K562 (cell line): ENCODE measurements around the gene EHMT2. TPM values are rescaled to one million over a fixed set of nuclear protein-coding genes. Genes with fewer than 3 reads are reported as not detected.

Experiments used
- ATAC-seq: fragments of 200-7000 bp; cut with Tn5 transposase; 3 replicates; pipeline ENCODE4 v1.9.1; 2020; ENCODE audit warnings: moderate library complexity
- BruUV-seq: library from RNA; stranded (reverse); fragments of 400-500 nt; replicated peaks from 2 replicates; lab custom pipeline; 2021; lab: Mats Ljungman, UMichigan
- CTCF ChIA-PET: fragments of 300-600 bp; formaldehyde crosslinking; extraction: SDS; loops from one replicate; lab custom pipeline; 2021; ENCODE audit warnings: low intra/inter-chr PET ratio; lab: Yijun Ruan, JAX
- POLR2A ChIA-PET: fragments of 300-600, 350-650 bp; sonication (Branson Sonifier 250); formaldehyde crosslinking; extraction: SDS; loops from one replicate; lab custom pipeline; 2021; ENCODE audit warnings: antibody characterized with exemption, inconsistent platforms; lab: Yijun Ruan, JAX
- DNase-seq, 4 experiments: peaks; one replicate each; pipeline versions ENCODE4 v3.0.0 to v3.0.0-alpha.2; 2011 to 2018; ENCODE audit warnings: low spot score in 3 of 4, mixed read lengths in 3 of 4; ENCODE audit errors: extremely low read depth in 1 of 4
- FAIRE-seq: peaks from 2 replicates; lab custom pipeline; 2011; peaks lifted over from hg19 to GRCh38; lab: Jason Lieb, UNC
- H2AFZ ChIP-seq: 2 replicates; pipeline ENCODE4 v1.6.0; 2011; ENCODE audit warnings: low read depth, low read length, control low read depth, inconsistent platforms
- H3K27ac ChIP-seq: fragments of 200-600 bp; 3 replicates; pipeline ENCODE4 v1.8.0; 2011; ENCODE audit warnings: low read depth, mild to moderate bottlenecking, control low read depth, inconsistent platforms, low read length, moderate library complexity, mixed read lengths; ENCODE audit errors: extremely low read depth
- H3K27me3 ChIP-seq, 2 experiments: fragments of 300-600 bp in 1 of 2; 2 replicates in 1 of 2; 3 replicates in 1 of 2; pipeline versions ENCODE4 v1.6.0 to v1.8.0; 2011; ENCODE audit warnings: inconsistent platforms in 2 of 2, low read length in 2 of 2, mild to moderate bottlenecking in 1 of 2, mixed read lengths in 1 of 2, moderate library complexity in 1 of 2; ENCODE audit not compliant: control insufficient read depth in 2 of 2, insufficient read depth in 2 of 2
- H3K36me3 ChIP-seq: fragments of 300-600 bp; 3 replicates; pipeline ENCODE4 v1.8.0; 2011; ENCODE audit warnings: mild to moderate bottlenecking, low read length, inconsistent platforms; ENCODE audit not compliant: control insufficient read depth, insufficient read depth
- H3K4me1 ChIP-seq, 2 experiments: fragments of 200-600 bp in 1 of 2; replicated peaks in 1 of 2; 2 replicates in 1 of 2; 3 replicates in 1 of 2; pipeline versions ENCODE4 v1.5.1 to v1.8.0; 2011; ENCODE audit warnings: inconsistent platforms in 2 of 2, low read length in 2 of 2, mild to moderate bottlenecking in 1 of 2, mixed read lengths in 1 of 2, moderate library complexity in 1 of 2; ENCODE audit not compliant: control insufficient read depth in 2 of 2, insufficient read depth in 2 of 2
- H3K4me2 ChIP-seq: 2 replicates; pipeline ENCODE4 v1.6.1; 2011; ENCODE audit warnings: low read length, control low read depth, inconsistent platforms, mixed read lengths; ENCODE audit not compliant: insufficient read depth
- H3K4me3 ChIP-seq: fragments of 200-600 bp; sonication (generic), shearing (Covaris generic); 2 replicates; pipeline ENCODE4 v1.5.1; 2016; ENCODE audit warnings: control low read depth, inconsistent platforms
- H3K79me2 ChIP-seq: fragments of 200-600 bp; 3 replicates; pipeline ENCODE4 v1.8.0; 2011; ENCODE audit warnings: low read length, inconsistent platforms; ENCODE audit not compliant: control insufficient read depth, insufficient read depth
- H3K9ac ChIP-seq, 2 experiments: 2 replicates each; pipeline versions ENCODE4 v1.6.0 to v1.6.1; 2011; ENCODE audit warnings: low read depth in 2 of 2, low read length in 2 of 2, control low read depth in 1 of 2, inconsistent platforms in 1 of 2, mild to moderate bottlenecking in 1 of 2, mixed read lengths in 1 of 2; ENCODE audit not compliant: insufficient read depth in 1 of 2
- H3K9me1 ChIP-seq: one replicate; pipeline ENCODE4 v1.6.0; 2011; ENCODE audit warnings: inconsistent platforms, mild to moderate bottlenecking, low read length, moderate library complexity; ENCODE audit not compliant: control insufficient read depth, insufficient read depth
- H3K9me3 ChIP-seq: replicated peaks from 2 replicates; pipeline ENCODE4 v1.5.1; 2011; ENCODE audit warnings: low read depth, low read length, inconsistent platforms; ENCODE audit not compliant: control insufficient read depth, insufficient read depth
- H4K20me1 ChIP-seq: replicated peaks from 2 replicates; pipeline ENCODE4 v1.6.1; 2011; ENCODE audit warnings: low read length, inconsistent platforms, mixed read lengths; ENCODE audit not compliant: control insufficient read depth, insufficient read depth
- FOXA3 ChIP-seq, 2 experiments: fragments of 450-650 bp in 1 of 2; sonication (generic) in 1 of 2; formaldehyde crosslinking; IDR thresholded peaks in 1 of 2; conservative IDR thresholded peaks in 1 of 2; 2 replicates each; pipeline versions ENCODE4 v1.4.0 to v1.8.0; 2020 to 2022; ENCODE audit warnings: mild to moderate bottlenecking in 2 of 2, missing genetic modification reagents in 1 of 2
- FOXP1 ChIP-seq: sonication (generic); formaldehyde crosslinking; IDR thresholded peaks from 2 replicates; pipeline ENCODE4 v1.8.0; 2022; ENCODE audit warnings: mild to moderate bottlenecking, missing genetic modification reagents
- GTF2B ChIP-seq: IDR thresholded peaks from 2 replicates; pipeline ENCODE4 v1.6.1; 2011; ENCODE audit not compliant: insufficient read length; ENCODE audit errors: extremely low read depth
- NFE2L1 ChIP-seq: fragments of 450-650 bp; IDR thresholded peaks from 2 replicates; pipeline ENCODE4 v1.6.1; 2016; ENCODE audit warnings: missing genetic modification characterization, low read depth, mild to moderate bottlenecking, missing compliant biosample characterization, moderate library complexity, borderline replicate concordance
- RBFOX2 ChIP-seq: fragments of 200-400 bp; formaldehyde crosslinking; IDR thresholded peaks from 2 replicates; pipeline ENCODE4 v1.6.1; 2017; ENCODE audit warnings: low read depth, mild to moderate bottlenecking, low read length, moderate library complexity
- RBM25 ChIP-seq: fragments of 200-400 bp; formaldehyde crosslinking; IDR thresholded peaks from 2 replicates; pipeline ENCODE4 v1.6.1; 2018; ENCODE audit warnings: low read length, low read depth, moderate library complexity; ENCODE audit not compliant: severe bottlenecking
- TAF9B ChIP-seq: fragments of 450-650 bp; IDR thresholded peaks from 2 replicates; pipeline ENCODE4 v1.6.1; 2018; ENCODE audit warnings: mild to moderate bottlenecking; ENCODE audit not compliant: partially characterized antibody
- TCFL5 ChIP-seq: fragments of 250-450 bp; sonication (Bioruptor Pico); conservative IDR thresholded peaks from 2 replicates; pipeline ENCODE4 v1.6.1; 2021; ENCODE audit warnings: mild to moderate bottlenecking, moderate library complexity, matching md5 sums
- ZMIZ1 ChIP-seq, 2 experiments: fragments of 150-350 bp in 1 of 2; IDR thresholded peaks; 2 replicates each; pipeline ENCODE4 v1.6.1; 2012 to 2016; ENCODE audit warnings: low read depth in 2 of 2, low read length in 2 of 2, mild to moderate bottlenecking in 1 of 2, moderate library complexity in 1 of 2
- ZNF121 ChIP-seq: sonication (generic); formaldehyde crosslinking; conservative IDR thresholded peaks from 2 replicates; pipeline ENCODE4 v1.8.0; 2022; ENCODE audit warnings: missing genetic modification reagents
- WGBS: fragments of 100-300 bp; shearing (Covaris generic); methylation state at CpG from one replicate; pipeline ENCODE4 v1.1.6; 2016; ENCODE audit warnings: low coverage, mixed read lengths; ENCODE audit not compliant: insufficient coverage; ENCODE audit errors: missing lambda C conversion rate; 5-methylcytosine and 5-hydroxymethylcytosine counted together
- in situ Hi-C: fragments of 300-500 bp; cut with MboI; formaldehyde crosslinking; loops from 4 replicates; pipeline ENCODE4 v1.15.0; 2018; ENCODE audit warnings: inconsistent platforms, mixed read lengths
- intact Hi-C: fragments of 100-400 bp; cut with micrococcal nuclease; formaldehyde crosslinking; loops from 2 replicates; pipeline ENCODE4 v1.14.2; 2022
- polyA plus RNA-seq, 8 experiments: library from polyadenylated mRNA; depleted of rRNA in 4 of 8; stranded (reverse) in 5 of 8; unstranded in 3 of 8; fragments of >200 nt; fragmentation: Nextera tagmentation in 2 of 8; fragmentation: Illumina TruSeq in 1 of 8; extraction: Ambion mirVana in 2 of 8; extraction: Trizol in 1 of 8; gene quantifications; 2 replicates each; pipeline versions ENCODE4 v1.2.1 to v1.2.3, GENCODE V29; 2011 to 2014; ENCODE audit warnings: inconsistent platforms in 1 of 8, missing spikeins in 1 of 8
- total RNA-seq, 7 experiments: library from RNA; depleted of rRNA in 6 of 7; stranded (reverse); fragments of >200 nt in 6 of 7; fragmentation: Illumina TruSeq in 2 of 7; extraction: Trizol in 2 of 7; gene quantifications; 2 replicates each; pipeline versions ENCODE4 v1.2.1 to v1.2.3, GENCODE V29; 2011 to 2021; ENCODE audit warnings: low replicate concordance in 1 of 7

EHMT2 gene
- total and polyA plus RNA-seq, 9 of the 15 experiments (the other 6 are each of a cell fraction or from before 2014, with no cell fraction given) = 2.1 to 63.8 (median 38.5) TPM

- TF ChIP-seq ZNF121 (CRISPR knock-in tag) = peak; percentile 75
- TF ChIP-seq RBM25 = peak; percentile 8
- no peak for TF ChIP-seq FOXA3 (CRISPR knock-in tag; conservative IDR thresholded peaks at IDR 0.05 in 1 of 2, IDR thresholded peaks at IDR 0.05 in 1 of 2)
- TF ChIP-seq FOXP1 (CRISPR knock-in tag) = no peak
- intact Hi-C loops (loop anchor here (10.0 kb wide), 1 partner anchor 290 kb away; the partner anchor contains the start of genes GPSM3 and PBX2), in situ Hi-C loops (no loop called here)
- H3K27me3 ChIP-seq = no peaks in the 10 kb centered on the region
- no peak overlapping the region for H3K9ac ChIP-seq
- peaks cover 7% of the 10 kb centered on the region; the same call in 1 of the 3 replicates for H3K36me3 ChIP-seq
- ATAC-seq (no peak), FAIRE-seq (no peak), DNase-seq (no peak)
- H4K20me1 ChIP-seq = no peaks in the 10 kb centered on the region
- CTCF ChIA-PET = no interaction called here
- 71% methylated on average over 1 of the region's 1 CpG for WGBS
- H3K9me1 ChIP-seq = no peaks in the 10 kb centered on the region
- H3K4me3 ChIP-seq = no peak overlapping the region
- no peak overlapping the region for H2AFZ ChIP-seq
- peaks cover 11% of the 10 kb centered on the region for H3K79me2 ChIP-seq
- no peaks in the 10 kb centered on the region for H3K9me3 ChIP-seq
- no TSS peak for BruUV-seq
- POLR2A ChIA-PET = no interaction called here
- peaks cover 28 to 44% of the 10 kb centered on the region in 2 experiments for H3K4me1 ChIP-seq
- no peak overlapping the region for H3K27ac ChIP-seq
- H3K4me2 ChIP-seq = no peak overlapping the region
Observed at GRCh38 chr6:31905041-31905440, 7.5 kb upstream of the EHMT2 start.

DNA sequence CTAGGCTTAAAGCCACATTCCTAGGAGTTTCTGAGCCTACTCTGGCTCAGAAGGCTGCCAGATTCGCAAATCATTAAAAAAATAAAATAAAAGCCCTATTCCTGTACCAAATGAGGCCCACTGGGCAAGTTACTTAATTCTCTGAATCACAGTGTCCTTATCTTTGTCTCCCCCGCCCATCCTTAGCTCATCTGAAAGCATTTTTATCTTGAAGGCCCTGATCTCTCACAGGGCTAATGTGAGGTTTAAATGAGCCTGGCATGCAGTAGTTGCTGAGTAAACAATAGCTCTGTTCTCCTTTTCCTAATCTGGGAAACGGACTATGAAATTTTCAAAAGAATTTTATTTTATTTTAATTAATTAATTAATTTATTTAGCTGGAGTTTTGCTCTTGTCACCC is 6.5 kb upstream of the EHMT2 start:
- H3K9ac ChIP-seq = no peak overlapping the region
- H3K27ac ChIP-seq = no peak overlapping the region
- no peaks in the 10 kb centered on the region for H4K20me1 ChIP-seq
- in situ Hi-C loops (no loop called here), intact Hi-C loops (loop anchor here (2.0 to 10.0 kb wide), 4 partner anchors 43 to 291 kb away; partner anchors contain the start of genes CFB, GPSM3, NELFE and PBX2)
- H3K9me1 ChIP-seq = no peaks in the 10 kb centered on the region
- no peak for ATAC-seq
- FAIRE-seq = peak; percentile 11
- H3K27me3 ChIP-seq = no peaks in the 10 kb centered on the region
- ChIA-PET POLR2A (interaction anchor here (0.6 to 2.2 kb wide), 7 partner anchors 10 to 181 kb away, joined by 3 to 7 read pairs (median 4); partner anchors contain the start of genes DXO and MPIG6B), CTCF (no interaction called here)
- peaks cover 37 to 48% of the 10 kb centered on the region in 2 experiments for H3K4me1 ChIP-seq
- no peak overlapping the region for H3K4me2 ChIP-seq
- H3K9me3 ChIP-seq = no peaks in the 10 kb centered on the region
- no peak overlapping the region for H3K4me3 ChIP-seq
- peaks cover 12% of the 10 kb centered on the region; the same call in 1 of the 3 replicates for H3K36me3 ChIP-seq
- WGBS = 4% methylated on average over 3 of the region's 3 CpGs
- peak in 1 of 4 experiments; percentile 47 for DNase-seq
- H3K79me2 ChIP-seq = peaks cover 21% of the 10 kb centered on the region
- no peak overlapping the region for H2AFZ ChIP-seq
- no TSS peak for BruUV-seq
- TF ChIP-seq ZMIZ1 (IDR thresholded peaks at IDR 0.05; ENCODE audit: low read depth in 2 of 2, low read length in 2 of 2) = no peak
- no peak for TF ChIP-seq NFE2L1 (tag)
- no peak for TF ChIP-seq TAF9B
- TF ChIP-seq TCFL5 (CRISPR knock-in tag) = no peak
- TF ChIP-seq RBFOX2 = no peak
- TF ChIP-seq GTF2B = no peak
